Psoas muscle (tissue), 8 donors: Measurements from ENCODE around the gene SAMD4A. TPM values are rescaled to one million over a fixed set of nuclear protein-coding genes. Genes with fewer than 3 reads are reported as not detected.
A peak's percentile ranks its signal among the peaks of the same experiment; 100 is the strongest.

Experiments used
- ATAC-seq, 4 donors: fragments of 200-7000 bp; cut with Tn5 transposase; one replicate each; pipeline ENCODE4 v1.9.1; 2020; ENCODE audit warnings: moderate library complexity in 3 of 4, mild to moderate bottlenecking in 2 of 4
- DNase-seq, 2 donors: peaks; one replicate each; pipeline ENCODE4 v3.0.0-alpha.2; 2020
- H3K27ac ChIP-seq: fragments of 200-600 bp; one replicate; pipeline ENCODE4 v1.8.0; 2022
- H3K27me3 ChIP-seq, 3 donors: fragments of 200-600 bp in 1 of 3; one replicate each; pipeline versions ENCODE4 v1.6.1 to v1.8.0; 2013 to 2022; ENCODE audit warnings: low read length in 2 of 3, mild to moderate bottlenecking in 2 of 3, moderate library complexity in 1 of 3; ENCODE audit not compliant: insufficient read depth in 3 of 3
- H3K36me3 ChIP-seq, 2 donors: fragments of 200-600 bp in 1 of 2; one replicate each; pipeline versions ENCODE4 v1.6.1 to v1.8.0; 2013 to 2022; ENCODE audit warnings: low read depth in 1 of 2, mild to moderate bottlenecking in 1 of 2, moderate library complexity in 1 of 2; ENCODE audit not compliant: insufficient read depth in 1 of 2
- H3K4me1 ChIP-seq: fragments of 200-600 bp; one replicate; pipeline ENCODE4 v1.8.0; 2022
- H3K4me3 ChIP-seq: fragments of 200-600 bp; one replicate; pipeline ENCODE4 v1.8.0; 2022; ENCODE audit warnings: mild to moderate bottlenecking
- H3K9me3 ChIP-seq: fragments of 200-600 bp; one replicate; pipeline ENCODE4 v1.8.0; 2022
- WGBS, 3 donors: extraction: QIAGEN DNeasy Blood & Tissue Kit; methylation state at CpG; one replicate each; pipeline versions ENCODE4 v1.1.6 to v1.1.7; 2013; 5-methylcytosine and 5-hydroxymethylcytosine counted together
- intact Hi-C, 2 donors: fragments of 100-400 bp; cut with DNase I; formaldehyde crosslinking; loops; one replicate each; pipeline versions ENCODE4 v1.11.0 to v1.14.2; 2022
- polyA plus RNA-seq, 3 donors: library from polyadenylated mRNA; stranded (reverse); fragments of 200-250 nt; gene quantifications; one replicate each; pipeline ENCODE4 v1.2.3, GENCODE V29; 2013
- total RNA-seq, 4 donors: library from RNA; stranded (reverse); fragmentation: NEBNext Ultra II Directional in 2 of 4; extraction: Animal tissue kit (Norgen Biotek cat#: 25700) in 2 of 4; gene quantifications; one replicate each; pipeline versions ENCODE4 v1.2.1 to v1.2.4, GENCODE V29; 2021 to 2023
- TF ChIP-seq, protein P1 (sequence below): fragments of 200-600 bp; IDR thresholded peaks from one replicate; pipeline ENCODE4 v1.8.0; 2022; ENCODE audit warnings: antibody characterized with exemption
- donor health status: healthy with polysubstance abuse.
- donor health status: DM: no; HTN: no; CAD: no; lungs with moderate emphysema.
- donor health status: Bipolar disorder and iron deficiency.
- donor health status: healthy.
- donor health status: DM: yes; HTN: yes; CAD: no.
- donor health status: DM: no; HTN: no; CAD: no.
- donor health status: DM: no; HTN: no; CAD: no.
- donor health status: DM: yes; HTN: yes; CAD: no.

The SAMD4A gene
- total and polyA plus RNA-seq, 7 donors = 9.6 to 139 (median 67.9) TPM

DNA sequence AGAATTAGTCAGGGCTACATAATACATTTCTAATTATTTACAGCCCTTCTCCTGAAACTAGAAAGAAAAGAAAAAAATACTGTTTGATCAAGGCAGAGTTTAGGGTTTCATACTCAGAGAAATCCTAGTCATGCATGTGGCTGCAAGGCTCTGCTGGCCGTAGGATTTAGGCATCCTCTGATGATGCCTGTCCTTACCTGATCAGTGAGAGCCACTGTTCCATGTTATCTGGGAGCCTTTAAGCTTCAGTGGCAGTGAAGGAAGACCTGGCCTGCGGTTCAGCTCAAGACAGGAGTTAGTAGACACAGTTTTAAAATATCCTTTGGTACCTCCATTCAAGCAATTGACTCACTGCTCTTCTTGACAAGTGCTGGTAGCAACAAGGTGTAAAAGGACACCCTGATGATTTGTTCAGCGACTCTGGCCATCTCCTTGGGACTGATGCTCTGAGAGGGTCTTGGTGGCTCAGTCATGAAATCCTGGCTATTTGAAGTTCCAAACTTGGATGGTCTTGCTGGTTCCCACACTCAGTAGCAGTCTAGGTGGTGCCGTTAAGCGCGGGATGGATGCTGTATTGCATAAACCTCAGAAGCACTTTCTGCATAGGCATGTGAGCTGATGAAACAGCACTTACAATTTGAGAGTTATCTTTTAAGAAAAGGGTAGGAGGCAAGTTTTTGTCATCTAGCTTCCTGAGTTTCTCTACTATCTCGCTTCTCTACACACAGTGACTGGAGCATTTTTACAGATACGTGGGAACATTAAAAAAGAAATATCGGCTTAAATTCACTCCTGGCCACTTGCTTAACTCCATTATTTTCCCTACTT, 162.0 kb downstream of the SAMD4A start:
- WGBS, 3 donors = 87 to 94% (median 89%) methylated on average over 9 of the region's 9 CpGs
- peak overlapping the region; percentile 11 for H3K4me3 ChIP-seq
- no peaks in the 10 kb centered on the region for H3K9me3 ChIP-seq
- TF ChIP-seq, protein P1, sequence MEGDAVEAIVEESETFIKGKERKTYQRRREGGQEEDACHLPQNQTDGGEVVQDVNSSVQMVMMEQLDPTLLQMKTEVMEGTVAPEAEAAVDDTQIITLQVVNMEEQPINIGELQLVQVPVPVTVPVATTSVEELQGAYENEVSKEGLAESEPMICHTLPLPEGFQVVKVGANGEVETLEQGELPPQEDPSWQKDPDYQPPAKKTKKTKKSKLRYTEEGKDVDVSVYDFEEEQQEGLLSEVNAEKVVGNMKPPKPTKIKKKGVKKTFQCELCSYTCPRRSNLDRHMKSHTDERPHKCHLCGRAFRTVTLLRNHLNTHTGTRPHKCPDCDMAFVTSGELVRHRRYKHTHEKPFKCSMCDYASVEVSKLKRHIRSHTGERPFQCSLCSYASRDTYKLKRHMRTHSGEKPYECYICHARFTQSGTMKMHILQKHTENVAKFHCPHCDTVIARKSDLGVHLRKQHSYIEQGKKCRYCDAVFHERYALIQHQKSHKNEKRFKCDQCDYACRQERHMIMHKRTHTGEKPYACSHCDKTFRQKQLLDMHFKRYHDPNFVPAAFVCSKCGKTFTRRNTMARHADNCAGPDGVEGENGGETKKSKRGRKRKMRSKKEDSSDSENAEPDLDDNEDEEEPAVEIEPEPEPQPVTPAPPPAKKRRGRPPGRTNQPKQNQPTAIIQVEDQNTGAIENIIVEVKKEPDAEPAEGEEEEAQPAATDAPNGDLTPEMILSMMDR = no peak
- peak overlapping the region; percentile 79 for H3K27ac ChIP-seq
- peak in 1 of 2 donors; percentile 44 for DNase-seq
- intact Hi-C loops = no loop called here
- H3K4me1 ChIP-seq = peaks cover 51% of the 10 kb centered on the region
- H3K36me3 ChIP-seq = no peaks in the 10 kb centered on the region
- no peaks in the 10 kb centered on the region for H3K27me3 ChIP-seq
- peak; percentile 23 to 38 (median 28) for ATAC-seq

DNA sequence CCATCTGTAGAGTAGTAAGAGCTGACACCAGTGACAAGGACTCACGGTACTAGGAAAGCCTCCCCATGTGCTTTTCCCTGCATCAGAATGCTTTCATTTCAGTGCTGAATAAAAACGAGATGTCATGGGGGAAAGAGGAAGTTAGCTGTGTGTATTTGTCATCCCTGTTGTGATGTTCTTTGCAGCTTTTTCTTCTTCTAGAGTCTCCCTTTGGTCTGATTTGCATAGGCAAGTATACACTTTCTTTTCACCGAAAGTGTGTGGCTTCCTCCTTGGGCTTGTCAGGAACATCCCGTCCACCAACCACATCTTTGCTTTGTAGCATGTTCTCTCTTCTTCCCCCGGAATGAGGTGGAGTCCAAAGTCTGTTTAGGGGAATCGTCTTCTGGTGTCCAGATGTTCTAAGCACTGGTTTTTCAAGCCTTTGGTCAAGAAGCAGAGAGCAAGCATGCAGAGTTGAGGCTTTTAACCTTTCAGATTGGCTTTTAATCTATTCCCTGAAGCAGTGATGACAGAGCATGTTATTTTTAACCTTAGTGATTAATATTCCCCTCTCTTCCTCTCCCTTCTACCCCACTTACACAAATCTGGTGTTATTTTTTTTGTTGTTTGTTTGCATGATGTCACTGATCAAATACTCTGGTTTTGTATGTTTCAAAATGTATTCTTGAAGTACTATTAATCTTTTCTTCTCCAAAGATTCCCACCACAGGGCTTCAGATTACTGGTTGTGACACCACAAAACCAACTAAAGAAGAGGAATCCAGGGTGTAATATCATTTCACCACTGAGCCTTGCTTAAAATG, 163.4 kb downstream of the SAMD4A start:
- ATAC-seq (peak; percentile 65 to 85 (median 77)), DNase-seq (no peak)
- Histone ChIP-seq H3K9me3 (no peaks in the 10 kb centered on the region), H3K4me3 (peak overlapping the region; percentile 9), H3K36me3 (no peaks in the 10 kb centered on the region), H3K4me1 (peaks cover 56% of the 10 kb centered on the region), H3K27ac (peak overlapping the region; percentile 79), H3K27me3 (no peaks in the 10 kb centered on the region)
- 17 to 53% (median 19%) methylated on average over 6 of the region's 6 CpGs for WGBS, 3 donors
- TF ChIP-seq, protein P1 = no peak
- intact Hi-C loops = no loop called here

DNA sequence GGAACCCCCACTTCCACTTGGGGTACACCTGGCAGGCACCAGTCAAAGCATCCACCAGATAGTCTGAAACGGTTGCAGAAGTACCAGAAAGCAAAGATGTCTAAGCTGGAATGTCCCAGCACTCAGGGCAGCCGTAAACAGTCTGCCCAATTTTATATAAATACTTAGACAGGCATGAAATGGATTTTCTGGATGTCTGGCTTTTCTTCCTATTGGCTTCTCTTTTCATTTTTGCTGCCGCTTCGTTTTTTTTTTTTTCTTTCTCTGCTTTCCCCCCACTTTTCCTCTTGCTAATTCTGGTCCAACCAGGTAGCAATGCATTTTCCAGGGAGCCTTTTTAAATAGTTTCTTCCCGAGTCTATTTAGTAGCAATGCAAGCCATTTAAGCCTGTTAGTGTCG, 168.0 kb downstream of the SAMD4A start:
- Histone ChIP-seq H3K4me1 (peaks cover 52% of the 10 kb centered on the region), H3K9me3 (no peaks in the 10 kb centered on the region), H3K27me3 (no peaks in the 10 kb centered on the region), H3K36me3 (no peaks in the 10 kb centered on the region), H3K4me3 (no peak overlapping the region), H3K27ac (peak overlapping the region; percentile 65)
- intact Hi-C loops = loop anchor here (5.0 kb wide), 1 partner anchor 37 kb away; no protein-coding TSS in a partner anchor
- 47 to 68% (median 49%) methylated on average over 6 of the region's 6 CpGs for WGBS, 3 donors
- TF ChIP-seq, protein P1 = no peak
- no peak for ATAC-seq
- DNase-seq = no peak

DNA sequence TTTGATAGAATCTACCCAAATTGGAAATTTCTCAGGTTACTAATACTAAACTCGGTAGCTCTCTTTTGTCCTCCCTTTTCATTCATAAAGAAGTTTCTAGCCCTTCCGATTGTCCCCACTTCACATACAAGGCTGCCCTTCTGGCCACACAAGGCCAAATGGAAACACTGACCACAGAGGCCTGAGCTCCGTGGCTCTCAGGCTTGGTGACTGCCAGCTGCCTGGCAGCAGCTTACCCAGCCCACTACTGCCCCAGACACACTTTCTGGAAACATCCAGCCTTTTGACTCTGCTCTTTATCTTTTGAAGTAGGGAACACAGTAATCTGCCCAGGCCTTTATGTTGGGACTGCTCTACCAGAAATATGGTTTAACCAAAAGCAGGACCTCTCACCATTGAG, 168.5 kb downstream of the SAMD4A start:
- ATAC-seq = no peak
- Histone ChIP-seq H3K27ac (peak overlapping the region; percentile 65), H3K4me3 (no peak overlapping the region), H3K36me3 (peaks cover 0 to 1% of the 10 kb centered on the region in 2 donors), H3K9me3 (no peaks in the 10 kb centered on the region), H3K27me3 (no peaks in the 10 kb centered on the region), H3K4me1 (peaks cover 50% of the 10 kb centered on the region)
- TF ChIP-seq, protein P1 = no peak
- WGBS, 3 donors = 31 to 56% (median 32%) methylated on average over 3 of the region's 3 CpGs
- intact Hi-C loops = loop anchor here (5.0 kb wide), 1 partner anchor 37 kb away; no protein-coding TSS in a partner anchor
- DNase-seq = no peak
